COLO668 (cell line): ENCODE data around the gene CSH1.
"Not testable (repeated sequence)": the region's sequence is repeated elsewhere in the genome, so short reads cannot be mapped to it uniquely, and the experiment has no call there.

Experiments used
- DNase-seq: peaks from one replicate; lab custom pipeline; 2025; ENCODE audit not compliant: unreplicated experiment; lab: John Stamatoyannopoulos, UW

The CSH1 gene

DNA sequence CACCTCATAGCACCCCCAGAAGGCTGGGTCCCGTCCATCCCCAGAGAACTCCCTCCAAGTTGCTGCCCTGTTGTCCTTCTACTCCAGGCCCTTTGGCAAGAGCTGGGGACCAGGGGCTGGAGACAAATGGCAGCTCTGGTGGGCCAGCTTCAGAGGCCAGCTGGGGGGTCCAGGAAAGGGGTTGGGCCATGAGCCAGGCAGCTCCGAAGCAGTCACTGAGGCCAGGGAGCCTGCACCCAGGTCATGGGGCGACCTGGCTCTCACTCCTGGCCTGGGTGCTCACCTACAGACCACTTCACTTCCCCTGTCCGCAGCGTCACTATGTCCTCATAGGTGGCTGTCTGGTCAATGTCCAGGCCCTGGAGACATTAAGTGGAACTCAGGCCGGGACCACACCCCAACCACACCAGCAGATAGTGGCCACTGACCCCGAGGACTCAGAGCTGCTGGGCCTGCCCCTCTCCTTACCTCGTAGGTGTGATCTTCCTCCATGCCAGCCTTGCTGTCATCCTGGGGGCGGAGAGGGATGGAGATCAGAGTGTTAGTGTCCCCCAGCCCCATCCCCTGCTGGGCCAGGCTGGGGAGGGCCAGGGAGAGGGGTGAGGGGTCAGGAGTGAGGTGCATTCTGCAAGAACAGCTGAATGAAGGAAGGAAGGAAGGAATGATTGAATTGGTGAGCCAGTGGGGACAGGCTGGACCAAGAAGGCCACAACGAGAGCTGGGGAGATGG lies 32.8 kb upstream of the CSH1 start:
- DNase-seq, result no peak

DNA sequence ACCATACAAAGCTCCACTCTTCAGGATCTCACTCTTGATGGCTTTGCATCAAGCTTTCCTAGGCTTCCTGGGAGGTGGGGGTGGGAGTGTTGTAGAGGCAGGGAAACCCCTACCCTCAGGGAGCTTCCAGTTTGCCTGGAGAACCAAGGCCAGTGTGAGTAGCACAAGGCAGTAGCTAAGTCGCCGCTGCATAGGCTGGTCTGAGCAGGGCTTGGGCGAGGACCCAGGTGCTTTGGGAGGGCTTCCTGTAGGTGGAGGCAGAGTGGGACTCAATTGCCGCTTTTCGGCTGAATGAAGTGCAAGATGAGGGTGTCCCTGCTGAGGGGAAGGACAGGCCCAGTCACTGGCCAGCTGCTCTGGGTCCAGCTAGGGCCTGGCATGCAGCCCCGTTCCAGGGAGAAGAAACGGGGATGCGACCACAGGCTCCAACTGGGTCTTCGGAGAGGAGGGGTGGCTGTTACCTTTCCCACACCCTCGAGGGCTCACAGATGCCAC lies 31.8 kb upstream of the CSH1 start:
- DNase-seq, result no peak

DNA sequence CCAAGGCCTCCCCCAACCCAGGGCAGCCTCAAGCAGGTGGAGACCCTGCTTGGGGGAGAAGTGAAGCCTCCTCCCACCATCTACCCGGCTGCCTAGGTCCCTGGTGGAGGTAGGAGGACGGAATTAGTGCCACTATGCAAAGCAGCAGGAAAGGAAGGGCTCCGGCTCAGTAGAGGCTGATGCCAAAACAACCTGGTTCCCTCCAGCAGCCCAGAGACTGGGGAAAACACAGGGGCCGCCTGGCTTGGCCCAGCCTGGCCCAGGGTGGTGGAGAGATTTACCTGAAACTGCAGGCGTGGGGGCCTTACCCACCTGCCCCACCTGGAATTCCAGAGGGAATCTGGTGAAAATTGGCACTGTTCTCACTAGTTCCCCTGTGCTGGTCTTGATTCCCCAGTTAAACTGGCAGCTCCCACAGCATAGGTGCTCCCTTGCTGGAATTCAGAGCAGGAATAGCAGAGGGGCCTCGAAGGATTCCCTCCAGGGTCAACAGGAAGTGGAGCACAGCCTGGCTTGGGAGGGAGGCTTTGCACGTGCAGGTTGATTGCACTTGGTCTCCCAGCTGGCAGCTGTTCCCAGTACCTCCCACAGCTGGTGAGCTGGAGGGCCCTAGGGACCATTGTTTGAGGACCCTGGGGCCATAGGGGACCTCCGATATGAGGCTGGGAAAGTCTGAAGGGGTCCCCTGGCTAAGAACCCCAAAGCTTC lies 31.2 kb upstream of the CSH1 start:
- no peak for DNase-seq

DNA sequence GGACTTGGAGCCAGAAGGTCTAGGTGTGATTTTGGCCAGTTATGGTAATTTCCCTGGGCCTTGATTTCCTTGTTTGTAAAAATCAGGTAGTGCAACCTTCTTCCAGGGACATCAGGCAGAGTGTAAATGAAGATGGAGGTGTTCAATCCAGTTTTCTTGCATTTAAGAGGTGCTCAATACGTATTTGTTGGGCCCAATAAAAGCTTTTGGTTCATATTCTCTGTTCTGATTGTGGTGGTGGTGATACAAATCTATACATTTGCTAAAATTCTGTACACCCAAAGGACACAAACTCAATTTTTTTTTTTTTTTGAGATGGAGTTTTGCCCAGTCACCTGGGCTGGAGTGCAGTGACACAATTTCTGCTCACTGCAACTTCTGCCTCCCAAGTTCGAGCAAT lies 29.8 kb upstream of the CSH1 start:
- no peak for DNase-seq

DNA sequence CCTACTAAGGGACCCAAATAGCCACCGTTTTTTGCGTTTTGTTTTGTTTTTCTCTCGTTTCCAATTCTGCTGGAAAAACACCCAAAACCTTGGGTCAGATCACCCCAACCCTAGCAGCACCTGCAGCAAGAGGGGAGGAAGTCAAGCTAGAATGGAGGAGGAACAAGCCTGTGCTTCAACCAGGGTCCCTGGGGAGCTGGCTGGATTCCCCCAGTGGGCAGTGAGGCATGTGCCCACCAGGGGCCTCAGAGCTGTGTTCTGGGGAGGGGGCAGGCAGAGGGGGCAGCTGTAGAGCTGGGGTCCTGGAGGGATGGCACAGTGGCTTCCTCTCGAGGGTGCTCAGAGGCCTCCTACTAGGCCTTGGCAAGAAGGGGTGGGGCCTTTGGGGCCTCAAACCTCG lies 29.2 kb upstream of the CSH1 start:
- no peak for DNase-seq

DNA sequence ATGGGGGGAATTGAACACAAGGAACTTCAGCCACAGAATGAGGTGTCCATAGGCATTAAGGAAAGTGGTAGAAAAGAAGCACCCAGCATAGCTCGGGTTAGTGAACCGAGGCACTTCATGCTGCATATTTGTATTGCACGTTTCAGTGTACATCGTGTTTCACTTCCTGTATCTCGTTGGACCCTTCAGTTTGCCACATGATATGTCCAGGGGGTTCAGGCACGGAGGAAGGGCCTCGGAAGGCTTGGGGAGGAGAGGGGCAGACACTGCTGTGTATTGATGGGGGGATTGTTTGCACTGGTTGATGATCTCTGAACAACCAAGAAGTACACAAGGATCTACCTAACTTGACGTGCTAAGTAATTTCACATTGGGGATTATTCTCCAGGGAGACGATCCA lies 26.0 kb upstream of the CSH1 start:
- DNase-seq, result peak; percentile 1

DNA sequence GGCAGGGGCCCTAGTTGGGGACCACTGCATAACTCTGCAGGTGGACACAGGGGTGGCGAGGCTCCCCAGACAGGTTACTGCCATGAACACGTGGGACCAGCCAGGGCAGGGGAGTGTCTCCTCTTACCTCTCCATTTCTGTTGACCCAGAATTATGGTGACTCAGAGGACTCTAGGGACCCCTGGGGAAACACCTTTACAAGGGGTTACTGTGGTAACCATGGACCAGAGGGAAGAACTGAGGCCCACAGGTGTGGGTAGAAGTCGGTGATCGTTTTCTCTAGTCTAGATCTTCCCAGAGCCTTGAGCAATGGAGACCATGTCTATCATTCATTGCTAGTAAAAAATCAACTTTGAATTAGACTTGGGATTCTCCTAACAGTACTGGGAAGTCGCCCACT lies 24.4 kb upstream of the CSH1 start:
- DNase-seq, result not testable (repeated sequence)

DNA sequence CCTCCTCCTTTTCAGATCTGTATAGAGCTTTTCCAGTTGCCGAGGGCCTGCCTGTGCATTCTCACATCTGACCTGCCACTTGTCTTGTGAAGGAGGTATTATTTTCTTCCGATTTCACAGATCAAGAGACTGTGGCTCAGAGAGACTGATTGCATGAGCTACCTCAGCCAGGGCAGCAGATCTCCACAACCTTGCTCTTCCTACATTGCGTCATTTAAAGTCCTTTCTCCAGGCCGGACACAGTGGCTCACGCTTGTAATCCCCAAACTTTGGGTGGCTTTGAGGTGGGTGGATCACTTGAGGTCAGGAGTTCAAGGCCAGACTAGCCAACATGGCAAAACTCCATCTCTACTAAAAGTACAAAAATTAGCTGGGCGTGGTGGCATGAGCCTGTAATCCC lies 23.7 kb upstream of the CSH1 start:
- DNase-seq, result not testable (repeated sequence)

DNA sequence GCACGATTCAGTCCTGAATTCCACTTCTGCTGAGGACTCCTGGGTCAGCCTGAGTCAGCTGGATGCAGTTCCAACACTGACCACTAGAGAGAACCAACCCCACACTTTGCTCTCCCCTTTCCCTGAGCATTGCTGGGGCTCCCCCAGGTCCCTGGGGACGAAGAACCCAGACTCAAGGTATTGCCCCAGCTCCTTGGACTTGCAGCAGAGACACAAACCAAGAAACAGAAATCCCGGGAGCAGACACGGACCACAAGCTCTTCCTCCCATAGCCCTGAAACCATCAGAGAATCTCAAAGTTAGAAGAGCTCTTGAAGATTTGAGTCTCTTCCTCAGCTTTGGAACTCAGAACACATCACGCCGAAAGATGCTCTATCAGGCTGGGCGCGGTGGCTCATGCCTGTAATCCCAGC lies 22.9 kb upstream of the CSH1 start:
- DNase-seq, result peak; percentile 15

DNA sequence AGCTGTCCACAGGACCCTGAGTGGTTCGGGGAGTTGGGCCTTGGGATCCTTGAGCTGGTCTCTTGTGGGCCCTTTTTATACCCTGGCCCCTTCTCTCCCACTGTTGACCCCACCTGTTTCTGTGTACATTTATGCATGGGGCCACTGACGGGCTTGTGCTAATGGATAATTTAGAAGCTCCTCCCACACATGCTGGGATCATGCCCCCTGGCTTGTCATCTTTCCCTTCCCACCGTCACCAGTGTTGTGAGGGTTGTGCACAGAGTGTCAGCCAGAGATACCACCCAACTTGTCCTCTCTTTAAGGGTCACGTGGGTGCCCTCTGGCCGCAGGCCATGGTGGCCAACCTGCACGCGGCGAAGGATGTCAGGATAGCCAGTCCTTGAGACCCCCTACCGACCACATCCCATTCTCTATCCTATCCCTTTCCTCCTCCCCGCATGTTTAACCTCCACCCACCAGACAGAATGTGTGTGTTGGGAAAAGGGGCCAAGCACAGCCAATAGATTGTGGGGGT lies 22.5 kb upstream of the CSH1 start, which contains the start of gene GH1:
GH1 (minus strand) TSS at position 51 of the 517 bp plus-strand sequence. CDS start 63 bp downstream, outside the sequence.
- not testable (repeated sequence) for DNase-seq

DNA sequence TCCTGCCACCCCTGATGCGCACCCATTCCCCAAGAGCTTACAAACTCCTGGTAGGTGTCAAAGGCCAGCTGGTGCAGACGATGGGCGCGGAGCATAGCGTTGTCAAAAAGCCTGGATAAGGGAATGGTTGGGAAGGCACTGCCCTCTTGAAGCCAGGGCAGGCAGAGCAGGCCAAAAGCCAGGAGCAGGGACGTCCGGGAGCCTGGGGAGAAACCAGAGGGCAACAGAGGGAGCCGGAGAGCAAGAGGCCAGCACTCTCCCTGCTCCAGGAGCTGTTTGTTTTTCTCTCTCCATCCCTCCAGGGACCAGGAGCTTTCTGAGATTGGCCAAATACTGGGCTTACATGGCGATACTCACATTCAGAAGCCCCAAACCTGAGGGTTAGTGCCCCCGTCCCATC lies 21.9 kb upstream of the CSH1 start:
- DNase-seq, result no peak

DNA sequence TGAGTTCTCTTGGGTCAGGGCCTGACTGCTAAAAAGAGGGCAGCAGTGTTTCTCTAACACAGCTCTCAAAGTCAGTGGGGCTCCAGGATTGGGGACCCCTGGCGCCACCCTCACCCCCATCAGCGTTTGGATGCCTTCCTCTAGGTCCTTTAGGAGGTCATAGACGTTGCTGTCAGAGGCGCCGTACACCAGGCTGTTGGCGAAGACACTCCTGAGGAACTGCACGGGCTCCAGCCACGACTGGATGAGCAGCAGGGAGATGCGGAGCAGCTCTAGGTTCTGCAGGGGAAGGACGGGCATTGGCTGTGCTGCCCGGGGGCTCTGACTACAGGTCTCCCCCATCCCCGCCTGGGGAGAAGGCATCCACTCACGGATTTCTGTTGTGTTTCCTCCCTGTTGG lies 21.3 kb upstream of the CSH1 start:
- no peak for DNase-seq

DNA sequence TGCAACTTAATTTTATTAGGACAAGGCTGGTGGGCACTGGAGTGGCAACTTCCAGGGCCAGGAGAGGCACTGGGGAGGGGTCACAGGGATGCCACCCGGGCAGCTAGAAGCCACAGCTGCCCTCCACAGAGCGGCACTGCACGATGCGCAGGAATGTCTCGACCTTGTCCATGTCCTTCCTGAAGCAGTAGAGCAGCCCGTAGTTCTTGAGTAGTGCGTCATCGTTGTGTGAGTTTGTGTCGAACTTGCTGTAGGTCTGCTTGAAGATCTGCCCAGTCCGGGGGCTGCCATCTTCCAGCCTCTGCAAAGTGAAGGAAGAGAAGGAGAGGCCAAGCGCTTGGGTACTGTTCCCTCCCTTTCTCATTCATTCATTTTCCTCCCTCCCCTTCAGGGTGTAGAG lies 20.8 kb upstream of the CSH1 start:
- DNase-seq, result not testable (repeated sequence)

DNA sequence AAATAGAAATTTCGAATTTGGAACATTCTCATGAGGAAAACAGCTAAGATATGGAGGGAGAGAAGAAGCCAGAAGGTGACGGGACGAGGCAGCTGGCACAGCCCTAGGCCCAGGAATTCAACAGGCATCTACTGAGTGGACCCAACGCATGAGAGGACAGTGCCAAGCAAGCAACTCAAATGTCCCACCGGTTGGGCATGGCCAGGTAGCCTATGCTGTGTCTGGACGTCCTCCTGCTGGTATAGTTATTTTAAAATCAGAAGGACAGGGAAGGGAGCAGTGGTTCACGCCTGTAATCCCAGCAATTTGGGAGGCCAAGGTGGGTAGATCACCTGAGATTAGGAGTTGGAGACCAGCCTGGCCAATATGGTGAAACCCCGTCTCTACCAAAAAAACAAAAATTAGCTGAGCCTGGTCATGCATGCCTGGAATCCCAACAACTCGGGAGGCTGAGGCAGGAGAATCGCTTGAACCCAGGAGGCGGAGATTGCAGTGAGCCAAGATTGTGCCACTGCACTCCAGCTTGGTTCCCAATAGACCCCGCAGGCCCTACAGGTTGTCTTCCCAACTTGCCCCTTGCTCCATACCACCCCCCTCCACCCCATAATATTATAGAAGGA lies 20.3 kb upstream of the CSH1 start:
- no peak for DNase-seq

DNA sequence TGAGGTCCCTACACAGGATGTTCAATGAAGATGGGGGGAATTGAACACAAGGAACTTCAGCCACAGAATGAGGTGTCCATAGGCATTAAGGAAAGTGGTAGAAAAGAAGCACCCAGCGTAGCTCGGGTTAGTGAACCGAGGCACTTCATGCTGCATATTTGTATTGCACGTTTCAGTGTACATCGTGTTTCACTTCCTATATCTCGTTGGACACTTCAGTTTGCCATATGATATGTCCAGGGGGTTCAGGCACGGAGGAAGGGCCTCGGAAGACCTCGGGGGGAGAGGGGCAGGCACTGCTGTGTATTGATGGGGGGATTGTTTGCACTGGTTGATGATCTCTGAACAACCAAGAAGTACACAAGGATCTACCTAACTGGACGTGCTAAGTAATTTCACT lies 19.4 kb upstream of the CSH1 start:
- not testable (repeated sequence) for DNase-seq

DNA sequence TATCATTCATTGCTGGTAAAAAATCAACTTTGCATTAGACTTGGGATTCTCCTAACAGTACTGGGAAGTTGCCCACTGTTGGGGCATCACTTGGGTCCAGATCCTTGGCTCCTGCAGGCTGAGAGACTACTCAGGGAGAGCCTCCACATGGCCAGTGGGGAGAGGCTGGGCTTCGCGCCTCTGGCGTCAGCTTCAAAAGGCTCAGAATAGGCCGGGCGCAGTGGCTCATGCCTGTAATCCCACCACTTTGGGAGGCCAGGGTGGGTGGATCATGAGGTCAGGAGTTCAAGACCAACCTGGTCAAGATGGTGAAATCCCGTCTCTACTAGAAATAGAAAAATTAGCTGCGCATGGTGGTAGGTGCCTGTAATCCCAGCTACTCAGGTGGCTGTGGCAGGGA lies 18.1 kb upstream of the CSH1 start:
- DNase-seq, result no peak

DNA sequence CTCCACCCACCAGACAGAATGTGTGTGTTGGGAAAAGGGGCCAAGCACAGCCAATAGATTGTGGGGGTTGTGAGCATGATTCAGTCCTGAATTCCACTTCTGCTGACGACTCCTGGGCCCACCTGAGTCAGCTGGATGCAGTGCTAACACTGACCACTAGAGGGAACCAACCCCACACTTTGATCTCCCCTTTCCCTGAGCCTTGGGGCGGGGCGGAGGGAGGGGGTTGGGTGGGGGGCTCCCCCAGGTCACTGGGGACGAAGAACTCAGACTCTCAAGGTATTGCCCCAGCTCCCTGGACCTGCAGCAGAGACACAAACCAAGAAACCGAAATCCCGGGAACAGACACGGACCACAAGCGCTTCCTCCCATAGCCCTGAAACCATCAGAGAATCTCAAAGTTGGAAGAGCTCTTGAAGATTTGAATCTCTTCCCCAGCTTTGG lies 15.3 kb upstream of the CSH1 start:
- peak; percentile 14 for DNase-seq

DNA sequence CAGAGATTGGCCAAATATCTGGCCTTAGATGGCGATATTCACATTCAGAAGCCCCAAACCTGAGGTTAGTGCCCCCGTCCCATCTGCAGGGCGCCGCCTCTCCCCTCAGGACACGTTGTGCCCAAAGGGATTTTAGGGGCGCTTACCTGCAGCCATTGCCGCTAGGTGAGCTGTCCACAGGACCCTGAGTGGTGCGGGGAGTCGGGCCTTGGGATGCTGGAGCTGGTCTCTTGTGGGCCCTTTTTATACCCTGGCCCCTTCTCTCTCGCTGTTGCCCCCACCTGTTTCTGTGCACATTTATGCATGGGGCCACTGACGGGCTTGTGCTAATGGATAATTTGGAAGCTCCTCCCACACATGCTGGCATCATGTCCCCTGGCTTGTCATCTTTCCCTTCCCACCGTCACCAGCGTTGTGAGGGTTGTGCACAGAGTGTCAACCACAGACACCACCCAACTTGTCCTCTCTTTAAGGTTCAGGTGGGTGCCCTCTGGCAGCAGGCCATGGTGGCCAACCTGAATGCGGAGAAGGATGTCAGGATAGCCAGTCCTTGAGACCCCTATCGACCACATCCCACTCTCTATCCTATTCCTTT lies 14.8 kb upstream of the CSH1 start, which contains the start of gene CSHL1:
CSHL1 (minus strand) TSS at position 218 of the 595 bp plus-strand sequence; CDS start at position 156, 62 bp downstream.
- no peak for DNase-seq

DNA sequence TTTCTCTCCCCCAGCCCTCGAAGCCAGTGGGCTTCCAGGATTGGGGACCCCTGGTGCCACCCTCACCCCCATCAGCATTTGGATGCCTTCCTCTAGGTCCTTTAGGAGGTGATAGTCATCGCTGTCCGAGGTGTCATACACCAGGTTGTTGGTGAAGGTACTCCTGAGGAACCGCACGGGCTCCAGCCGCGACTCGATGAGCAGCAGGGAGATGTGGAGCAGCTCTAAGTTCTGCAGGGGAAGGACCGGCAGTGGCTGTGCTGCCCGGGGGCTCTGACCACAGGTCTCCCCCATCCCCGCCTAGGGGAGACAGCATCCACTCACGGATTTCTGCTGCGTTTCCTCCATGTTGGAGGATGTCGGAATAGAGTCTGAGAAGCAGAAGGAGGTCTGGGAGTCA lies 13.7 kb upstream of the CSH1 start:
- DNase-seq, result no peak

DNA sequence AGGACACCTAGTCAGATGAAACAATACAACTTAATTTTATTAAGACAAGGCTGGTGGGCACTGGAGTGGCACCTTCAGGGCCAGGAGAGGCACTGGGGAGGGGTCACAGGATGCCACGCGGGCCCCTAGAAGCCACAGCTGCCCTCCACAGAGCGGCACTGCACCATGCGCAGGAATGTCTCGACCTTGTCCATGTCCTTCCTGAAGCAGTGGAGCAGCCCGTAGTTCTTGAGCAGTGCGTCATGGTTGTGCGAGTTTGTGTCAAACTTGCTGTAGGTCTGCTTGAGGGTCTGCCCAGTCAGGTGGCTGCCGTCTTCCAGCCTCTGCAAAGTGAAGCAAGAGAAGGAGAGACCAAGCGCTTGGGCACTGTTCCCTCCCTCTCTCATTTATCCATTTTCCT lies 13.2 kb upstream of the CSH1 start:
- not testable (repeated sequence) for DNase-seq

DNA sequence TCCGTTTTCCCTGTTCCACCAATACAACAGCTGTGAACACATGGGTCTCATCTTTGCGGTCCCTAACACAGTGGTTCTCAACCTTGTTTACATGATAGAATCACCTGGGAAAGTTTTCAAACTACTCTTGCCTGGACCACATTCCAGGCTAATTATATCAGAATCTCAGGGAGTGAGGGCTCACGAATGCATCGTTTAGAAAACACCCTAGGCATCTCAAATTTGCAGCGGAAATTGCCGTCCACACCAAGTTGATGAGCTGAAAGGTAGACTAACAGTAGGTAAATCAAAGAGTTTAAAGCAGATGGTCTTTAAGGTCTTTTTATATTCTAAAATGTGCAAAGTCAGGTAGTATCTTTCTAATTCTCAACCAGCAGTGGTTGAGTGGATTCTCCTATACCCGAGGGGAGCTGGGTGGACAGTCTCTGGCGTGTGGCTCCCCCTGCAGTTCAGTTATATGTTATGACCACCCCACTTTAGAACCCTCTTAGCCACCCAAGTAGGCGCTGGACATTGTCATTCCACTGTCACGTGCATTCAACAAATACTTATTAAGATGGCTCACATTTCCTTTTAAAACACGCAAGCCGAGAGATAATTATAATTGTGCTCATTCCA lies 10.9 kb upstream of the CSH1 start:
- not testable (repeated sequence) for DNase-seq
